Parathyroid adenoma (tissue), 2 donors: ENCODE data around the gene UNK.

Experiments used
- H2AFZ ChIP-seq: fragments of 300-600 bp; sonication (generic); one replicate; pipeline ENCODE4 v1.7.0; 2017; ENCODE audit warnings: antibody characterized with exemption, mild to moderate bottlenecking
- H3K27ac ChIP-seq: fragments of 300-600 bp; sonication (generic); one replicate; pipeline ENCODE4 v1.7.0; 2017
- H3K27me3 ChIP-seq: fragments of 300-600 bp; sonication (generic); one replicate; pipeline ENCODE4 v1.7.0; 2017; ENCODE audit warnings: low read length; ENCODE audit not compliant: control insufficient read depth, insufficient read depth
- H3K36me3 ChIP-seq: fragments of 300-600 bp; sonication (generic); one replicate; pipeline ENCODE4 v1.7.0; 2017; ENCODE audit warnings: low read length; ENCODE audit not compliant: control insufficient read depth, insufficient read depth
- H3K4me1 ChIP-seq: fragments of 300-600 bp; sonication (generic); one replicate; pipeline ENCODE4 v1.7.0; 2017; ENCODE audit warnings: control low read depth
- H3K4me2 ChIP-seq: fragments of 300-600 bp; sonication (generic); one replicate; pipeline ENCODE4 v1.7.0; 2017; ENCODE audit warnings: low read length
- H3K4me3 ChIP-seq: fragments of 300-600 bp; sonication (generic); one replicate; pipeline ENCODE4 v1.7.0; 2017; ENCODE audit warnings: low read depth, low read length
- H3K79me2 ChIP-seq: fragments of 300-600 bp; sonication (generic); one replicate; pipeline ENCODE4 v1.7.0; 2017; ENCODE audit warnings: control low read depth
- H3K9ac ChIP-seq: fragments of 300-600 bp; sonication (generic); one replicate; pipeline ENCODE4 v1.7.0; 2017; ENCODE audit warnings: mild to moderate bottlenecking
- H3K9me3 ChIP-seq: fragments of 300-600 bp; sonication (generic); one replicate; pipeline ENCODE4 v1.7.0; 2017; ENCODE audit warnings: low read length; ENCODE audit not compliant: control insufficient read depth
- CTCF ChIP-seq: fragments of 300-600 bp; sonication (generic); IDR thresholded peaks from one replicate; pipeline ENCODE4 v1.7.0; 2017; ENCODE audit warnings: antibody characterized with exemption, mild to moderate bottlenecking
- donor health status: primary hyperparathyroidism.

Gene UNK

GRCh38 chr17:75825748-75826370, 41.3 kb downstream of the UNK start:
- H3K79me2 ChIP-seq: no peaks in the 10 kb centered on the region
- H3K36me3 ChIP-seq: no peaks in the 10 kb centered on the region
- TF ChIP-seq CTCF: no peak
- H3K9ac ChIP-seq: no peak overlapping the region
- no peaks in the 10 kb centered on the region for H3K9me3 ChIP-seq
- no peak overlapping the region for H3K4me2 ChIP-seq
- peaks cover 14% of the 10 kb centered on the region for H3K4me1 ChIP-seq
- no peak overlapping the region for H2AFZ ChIP-seq
- H3K27ac ChIP-seq: no peak overlapping the region
- H3K4me3 ChIP-seq: no peak overlapping the region
- no peaks in the 10 kb centered on the region for H3K27me3 ChIP-seq

- Histone ChIP-seq H2AFZ (no peak overlapping the region), H3K4me3 (no peak overlapping the region), H3K4me1 (peaks cover 14% of the 10 kb centered on the region), H3K27ac (peak overlapping the region; percentile 45), H3K4me2 (no peak overlapping the region), H3K36me3 (no peaks in the 10 kb centered on the region), H3K27me3 (no peaks in the 10 kb centered on the region), H3K9ac (no peak overlapping the region), H3K9me3 (no peaks in the 10 kb centered on the region), H3K79me2 (no peaks in the 10 kb centered on the region)
- no peak for TF ChIP-seq CTCF
Observed at GRCh38 chr17:75826561-75827307, 42.1 kb downstream of the UNK start.

GRCh38 chr17:75827308-75828075, 42.9 kb downstream of the UNK start:
- H3K36me3 ChIP-seq: no peaks in the 10 kb centered on the region
- no peaks in the 10 kb centered on the region for H3K79me2 ChIP-seq

GRCh38 chr17:75828076-75828400, 43.4 kb downstream of the UNK start:
- Histone ChIP-seq H3K9ac (no peak overlapping the region), H3K4me1 (peaks cover 11% of the 10 kb centered on the region), H3K9me3 (no peaks in the 10 kb centered on the region), H3K4me2 (no peak overlapping the region), H3K4me3 (no peak overlapping the region), H3K27ac (peak overlapping the region; percentile 32), H3K36me3 (no peaks in the 10 kb centered on the region), H3K79me2 (no peaks in the 10 kb centered on the region), H3K27me3 (no peaks in the 10 kb centered on the region), H2AFZ (peak overlapping the region; percentile 72)
- TF ChIP-seq CTCF: no peak

More at GRCh38 chr17:75827308-75828075, 42.9 kb downstream of the UNK start:
- peak; percentile 54 for TF ChIP-seq CTCF
- Histone ChIP-seq H3K9ac (no peak overlapping the region), H3K4me3 (no peak overlapping the region), H3K27ac (peak overlapping the region; percentile 45), H2AFZ (peak overlapping the region; percentile 72), H3K4me1 (peaks cover 11% of the 10 kb centered on the region), H3K4me2 (no peak overlapping the region), H3K9me3 (no peaks in the 10 kb centered on the region), H3K27me3 (no peaks in the 10 kb centered on the region)
